Measurements from ENCODE around the gene SOCS6. TPM values are rescaled to one million over a fixed set of nuclear protein-coding genes. Genes with fewer than 3 reads are reported as not detected.

Gene SOCS6
- total RNA-seq, 1 experiment from 2014 or later, result 11.0 TPM

DNA sequence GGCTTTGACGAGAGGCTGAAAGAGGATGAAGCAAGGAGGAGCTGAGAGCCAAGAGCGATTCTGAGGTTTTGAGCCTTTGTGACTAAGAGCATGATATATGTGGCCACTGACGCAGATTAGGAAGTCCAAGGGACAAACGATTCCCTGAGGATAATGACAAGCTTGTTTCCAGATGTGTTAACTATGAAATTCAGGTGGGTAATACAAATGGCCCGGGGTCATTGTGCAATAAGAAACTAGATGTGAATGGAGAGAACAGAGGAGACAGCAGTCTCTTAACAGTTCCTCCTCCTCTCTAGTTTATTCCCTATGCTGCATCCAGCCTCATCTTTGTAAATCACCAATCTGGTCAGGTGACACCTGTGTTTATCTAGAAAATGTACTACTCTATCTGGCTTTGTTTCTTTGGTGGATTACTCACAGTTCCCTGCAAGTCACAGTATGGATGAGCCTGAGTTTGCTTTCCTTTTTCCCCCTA, 84.2 kb downstream of the SOCS6 start:
- no peak for DNase-seq
- no peaks in the 10 kb centered on the region for H3K27me3 ChIP-seq
- H3K27ac ChIP-seq, result no peak overlapping the region
- H3K9me3 ChIP-seq (replicated peaks), result no peaks in the 10 kb centered on the region
- H3K4me1 ChIP-seq, result no peaks in the 10 kb centered on the region
- no peak overlapping the region for H3K4me3 ChIP-seq
- no peaks in the 10 kb centered on the region for H3K36me3 ChIP-seq

- H3K4me3 ChIP-seq, result no peak overlapping the region
- no peak for DNase-seq
Observed at GRCh38 chr18:70374154-70374553, 85.3 kb downstream of the SOCS6 start.

GRCh38 chr18:70376137-70376913, 87.5 kb downstream of the SOCS6 start:
- Histone ChIP-seq H3K27me3 (no peaks in the 10 kb centered on the region), H3K27ac (no peak overlapping the region), H3K4me1 (no peaks in the 10 kb centered on the region), H3K36me3 (no peaks in the 10 kb centered on the region), H3K9me3 (replicated peaks) (no peaks in the 10 kb centered on the region), H3K4me3 (no peak overlapping the region)
- no peak for DNase-seq

More at GRCh38 chr18:70374154-70374553, 85.3 kb downstream of the SOCS6 start:
- Histone ChIP-seq H3K9me3 (replicated peaks) (no peaks in the 10 kb centered on the region), H3K27ac (no peak overlapping the region), H3K36me3 (no peaks in the 10 kb centered on the region), H3K4me1 (no peaks in the 10 kb centered on the region), H3K27me3 (no peaks in the 10 kb centered on the region)

DNA sequence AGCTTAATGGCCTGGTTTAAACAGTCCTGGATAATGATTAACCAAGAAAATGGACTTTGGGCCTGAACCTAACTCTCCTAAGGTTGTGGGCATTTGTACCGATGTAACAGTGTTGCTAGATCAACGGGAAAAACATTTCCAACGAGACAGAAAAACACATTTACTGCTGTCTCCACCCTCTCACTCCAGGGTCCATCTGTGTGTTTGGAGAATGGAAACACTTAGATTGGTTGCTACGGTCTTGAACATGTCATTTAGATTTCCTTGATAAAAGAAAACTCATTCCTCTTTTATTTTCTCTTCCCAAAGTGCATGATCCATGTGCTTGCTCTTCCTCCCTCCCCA, 88.0 kb downstream of the SOCS6 start:
- H3K36me3 ChIP-seq, result no peaks in the 10 kb centered on the region
- DNase-seq, result no peak
- H3K27ac ChIP-seq, result no peak overlapping the region
- no peaks in the 10 kb centered on the region for H3K4me1 ChIP-seq
- H3K27me3 ChIP-seq, result no peaks in the 10 kb centered on the region
- H3K4me3 ChIP-seq, result no peak overlapping the region
- no peaks in the 10 kb centered on the region for H3K9me3 ChIP-seq (replicated peaks)

- Histone ChIP-seq H3K9me3 (replicated peaks) (no peaks in the 10 kb centered on the region), H3K27me3 (no peaks in the 10 kb centered on the region), H3K4me3 (no peak overlapping the region), H3K36me3 (no peaks in the 10 kb centered on the region), H3K4me1 (no peaks in the 10 kb centered on the region), H3K27ac (no peak overlapping the region)
- no peak for DNase-seq
Observed at GRCh38 chr18:70377317-70377799, 88.5 kb downstream of the SOCS6 start.

- Histone ChIP-seq H3K36me3 (no peaks in the 10 kb centered on the region), H3K4me3 (no peak overlapping the region), H3K9me3 (replicated peaks) (no peaks in the 10 kb centered on the region), H3K27ac (no peak overlapping the region), H3K27me3 (no peaks in the 10 kb centered on the region), H3K4me1 (no peaks in the 10 kb centered on the region)
- DNase-seq, result no peak
Observed at GRCh38 chr18:70377857-70378701, 89.2 kb downstream of the SOCS6 start.

Other genes starting within 250 kb of the SOCS6 start
- gene RTTN, start 83.4 kb upstream of the SOCS6 start, total RNA-seq (2014; rRNA removed; shearing (Covaris generic)), result 21.3 and 22.8 TPM in 2 replicates

All from SJCRH30 (cell line).